Endothelial cell of umbilical vein (primary cell): ENCODE measurements around the gene AJM1. TPM values are rescaled to one million over a fixed set of nuclear protein-coding genes. Genes with fewer than 3 reads are reported as not detected.

ENCODE experiments used
- BruUV-seq: library from RNA; stranded (reverse); fragments of 400-500 nt; replicated peaks from 2 replicates; lab custom pipeline; 2021; lab: Mats Ljungman, UMichigan
- CTCF ChIA-PET: fragments of 300-600, 350-600 bp; sonication (Branson Sonifier 250); formaldehyde crosslinking; loops from one replicate; lab custom pipeline; 2021; ENCODE audit warnings: antibody characterized with exemption, inconsistent platforms; lab: Charles Lee
- POLR2A ChIA-PET: fragments of 300-600, 350-600 bp; sonication (Branson Sonifier 250); formaldehyde crosslinking; loops from one replicate; lab custom pipeline; 2021; ENCODE audit warnings: antibody characterized with exemption, inconsistent platforms; lab: Charles Lee
- DNase-seq: peaks from one replicate; pipeline ENCODE4 v3.0.0-alpha.2; 2011; ENCODE audit warnings: low read depth, low spot score
- FAIRE-seq: peaks from 2 replicates; lab custom pipeline; 2011; peaks lifted over from hg19 to GRCh38; lab: Jason Lieb, UNC
- H2AFZ ChIP-seq: 2 replicates; pipeline ENCODE4 v1.6.0; 2012; ENCODE audit warnings: low read depth, low read length, control low read depth, inconsistent platforms
- H3K27ac ChIP-seq: 2 replicates; pipeline ENCODE4 v1.5.1; 2011; ENCODE audit warnings: low read depth, mild to moderate bottlenecking, control low read depth, low read length, moderate library complexity; ENCODE audit not compliant: insufficient read depth
- H3K27me3 ChIP-seq, 2 experiments: 2 replicates each; pipeline versions ENCODE4 v1.6.0 to v1.6.1; 2011; ENCODE audit warnings: low read length in 2 of 2, mixed read lengths in 1 of 2; ENCODE audit not compliant: control insufficient read depth in 2 of 2, insufficient read depth in 2 of 2
- H3K36me3 ChIP-seq, 2 experiments: 2 replicates in 1 of 2; 3 replicates in 1 of 2; pipeline ENCODE4 v1.5.1; 2011; ENCODE audit warnings: low read length in 2 of 2, mild to moderate bottlenecking in 1 of 2, moderate library complexity in 1 of 2; ENCODE audit not compliant: control insufficient read depth in 2 of 2, insufficient read depth in 2 of 2; ENCODE audit errors: extremely low read depth in 1 of 2
- H3K4me1 ChIP-seq: 3 replicates; pipeline ENCODE4 v1.5.1; 2011; ENCODE audit warnings: mild to moderate bottlenecking, low read length; ENCODE audit not compliant: control insufficient read depth, insufficient read depth; ENCODE audit errors: extremely low read depth
- H3K4me2 ChIP-seq: 2 replicates; pipeline ENCODE4 v1.6.1; 2011; ENCODE audit warnings: low read length, control low read depth, mixed read lengths; ENCODE audit not compliant: insufficient read depth
- H3K4me3 ChIP-seq, 3 experiments: fragments of 200-600 bp in 1 of 3; sonication (generic), shearing (Covaris generic) in 1 of 3; replicated peaks in 1 of 3; 2 replicates each; pipeline ENCODE4 v1.5.1; 2011 to 2016; ENCODE audit warnings: control low read depth in 3 of 3, low read length in 3 of 3, mild to moderate bottlenecking in 2 of 3, inconsistent platforms in 1 of 3, low read depth in 1 of 3, moderate library complexity in 1 of 3; ENCODE audit not compliant: insufficient read depth in 1 of 3
- H3K79me2 ChIP-seq: 2 replicates; pipeline ENCODE4 v1.6.0; 2012; ENCODE audit warnings: low read length, inconsistent platforms; ENCODE audit not compliant: control insufficient read depth, insufficient read depth
- H3K9ac ChIP-seq: replicated peaks from 2 replicates; pipeline ENCODE3; 2011; ENCODE audit warnings: low read length, control low read depth; ENCODE audit not compliant: insufficient read depth; ENCODE audit errors: extremely low read depth
- H3K9me1 ChIP-seq: replicated peaks from 3 replicates; pipeline ENCODE4 v1.6.0; 2011; ENCODE audit warnings: mild to moderate bottlenecking, low read length; ENCODE audit not compliant: control insufficient read depth, insufficient read depth; ENCODE audit errors: extremely low read depth
- H3K9me3 ChIP-seq: replicated peaks from 2 replicates; pipeline ENCODE4 v1.5.1; 2012; ENCODE audit warnings: low read length, inconsistent platforms; ENCODE audit not compliant: control insufficient read depth, insufficient read depth
- H4K20me1 ChIP-seq: replicated peaks from 2 replicates; pipeline ENCODE3; 2011; ENCODE audit warnings: mild to moderate bottlenecking, low read length; ENCODE audit not compliant: control insufficient read depth, insufficient read depth; ENCODE audit errors: extremely low read depth
- CTCF ChIP-seq, 2 donors: IDR thresholded peaks; 1 replicate in 1 of 2; 2 replicates in 1 of 2; pipeline ENCODE4 v1.5.1; 2011; ENCODE audit warnings: low read length in 2 of 2, mild to moderate bottlenecking in 2 of 2, moderate library complexity in 2 of 2, control low read depth in 1 of 2, inconsistent platforms in 1 of 2, low read depth in 1 of 2; ENCODE audit not compliant: insufficient read depth in 1 of 2; ENCODE audit errors: extremely low read depth in 1 of 2
- FOS ChIP-seq: IDR thresholded peaks from 2 replicates; pipeline ENCODE4 v1.6.1; 2011; ENCODE audit warnings: mild to moderate bottlenecking, low read length, moderate library complexity, borderline replicate concordance; ENCODE audit not compliant: insufficient read depth
- GATA2 ChIP-seq: IDR thresholded peaks from 2 replicates; pipeline ENCODE4 v1.7.0; 2011; ENCODE audit warnings: low read depth, mild to moderate bottlenecking, moderate library complexity, mixed read lengths, low read length; ENCODE audit not compliant: insufficient read length, insufficient read depth
- JUN ChIP-seq: IDR thresholded peaks from 2 replicates; pipeline ENCODE4 v1.6.1; 2011; ENCODE audit warnings: borderline replicate concordance, low read depth; ENCODE audit not compliant: insufficient read length, insufficient read depth
- MAX ChIP-seq: IDR thresholded peaks from 2 replicates; pipeline ENCODE4 v1.6.1; 2011; ENCODE audit not compliant: insufficient read depth, insufficient read length
- POLR2A ChIP-seq: IDR thresholded peaks from 2 replicates; pipeline ENCODE4 v1.6.1; 2012; ENCODE audit warnings: low read depth, mild to moderate bottlenecking, control low read depth, low read length
- POLR2AphosphoS5 ChIP-seq: IDR thresholded peaks from 2 replicates; pipeline ENCODE4 v1.6.1; 2012; ENCODE audit warnings: low read depth, mild to moderate bottlenecking, control low read depth, low read length, moderate library complexity; ENCODE audit not compliant: insufficient read depth
- dilution Hi-C: fragments of 300-500 bp; cut with MboI; formaldehyde crosslinking; loops from one replicate; pipeline ENCODE4 v1.15.0; 2019; ENCODE audit warnings: low sequenced_read_pairs; ENCODE audit not compliant: extremely low pct_ligation_motif_present
- intact Hi-C: fragments of 100-400 bp; cut with micrococcal nuclease; formaldehyde crosslinking; loops from one replicate; pipeline ENCODE4 v1.10.0; 2022
- polyA plus RNA-seq, 4 experiments: library from polyadenylated mRNA; depleted of rRNA in 3 of 4; stranded (reverse) in 3 of 4; unstranded in 1 of 4; fragments of >200 nt; gene quantifications; 2 replicates each; pipeline versions ENCODE4 v1.2.1 to v1.2.3, GENCODE V29; 2011 to 2012; ENCODE audit warnings: missing spikeins in 1 of 4
- total RNA-seq: library from RNA; stranded (reverse); gene quantifications from 2 replicates; pipeline ENCODE4 v1.2.3, GENCODE V29; 2021

The AJM1 gene
- total and polyA plus RNA-seq, 2 donors (not counting 3 experiments of a cell fraction or from before 2014, with no cell fraction given): 0.30 to 1.3 TPM

GRCh38 chr9:136844761-136845464, 2.6 kb downstream of the AJM1 start:
- intact Hi-C loops: loop anchor here (5.0 kb wide), 3 partner anchors 38 to 152 kb away; partner anchors contain the start of genes CLIC3, RABL6 and TMEM141
- Histone ChIP-seq H3K4me1 (peaks cover 9% of the 10 kb centered on the region), H2AFZ (no peak overlapping the region), H3K9ac (no peak overlapping the region), H3K9me1 (no peaks in the 10 kb centered on the region), H3K36me3 (peaks cover 0 to 2% of the 10 kb centered on the region in 2 experiments), H3K4me2 (no peak overlapping the region), H3K27me3 (peaks cover 10 to 28% of the 10 kb centered on the region in 2 experiments), H4K20me1 (no peaks in the 10 kb centered on the region), H3K4me3 (no peak overlapping the region), H3K27ac (no peak overlapping the region), H3K79me2 (no peaks in the 10 kb centered on the region), H3K9me3 (no peaks in the 10 kb centered on the region)
- DNase-seq (no peak), FAIRE-seq (no peak)
- TF ChIP-seq POLR2AphosphoS5: no peak
- no peak for TF ChIP-seq MAX
- no peak for TF ChIP-seq CTCF (IDR thresholded peaks at IDR 0.05; ENCODE audit: extremely low read depth in 1 of 2, insufficient read depth in 1 of 2, low read depth in 1 of 2, low read length in 2 of 2)
- no peak for TF ChIP-seq FOS
- TF ChIP-seq GATA2: no peak
- TF ChIP-seq JUN: no peak
- TF ChIP-seq POLR2A: no peak
- dilution Hi-C loops: no loop called here
- BruUV-seq: no TSS peak
- POLR2A ChIA-PET: no interaction called here
- CTCF ChIA-PET: interaction anchor here (0.6 to 1.4 kb wide), 3 partner anchors 10 to 190 kb away, joined by 3 to 4 read pairs (median 3); no protein-coding TSS in a partner anchor
